Activated CD8-positive, alpha-beta T cell treated with anti-CD3 and anti-CD28 coated beads for 36 hours (primary cell): ENCODE data around the gene COA3. TPM values are rescaled to one million over a fixed set of nuclear protein-coding genes. Genes with fewer than 3 reads are reported as not detected.

Experiments used
- ATAC-seq: fragments of 200-7000 bp; cut with Tn5 transposase; one replicate; pipeline ENCODE4 v1.10.0; 2021; ENCODE audit warnings: mild to moderate bottlenecking, moderate library complexity
- CTCF ChIA-PET: fragments of 350-600 bp; sonication (Branson Sonifier 250); formaldehyde crosslinking; loops from one replicate; lab custom pipeline; 2021; ENCODE audit warnings: antibody characterized with exemption; lab: Charles Lee
- POLR2A ChIA-PET: fragments of 350-600 bp; sonication (Branson Sonifier 250); formaldehyde crosslinking; loops from one replicate; lab custom pipeline; 2021; ENCODE audit warnings: antibody characterized with exemption; lab: Charles Lee
- DNase-seq: peaks from one replicate; pipeline ENCODE4 v3.0.0-alpha.2; 2020
- H3K27ac Mint-ChIP-seq: one replicate; pipeline ENCODE4 v1.8.0; 2021; ENCODE audit warnings: mild to moderate bottlenecking, mixed read lengths
- H3K27me3 Mint-ChIP-seq: one replicate; pipeline ENCODE4 v1.8.0; 2021; ENCODE audit warnings: mixed read lengths
- H3K36me3 Mint-ChIP-seq: one replicate; pipeline ENCODE4 v1.8.0; 2021; ENCODE audit warnings: low read depth, mixed read lengths
- H3K4me1 Mint-ChIP-seq: one replicate; pipeline ENCODE4 v1.8.0; 2021; ENCODE audit warnings: low read depth, mixed read lengths
- H3K4me3 Mint-ChIP-seq: one replicate; pipeline ENCODE4 v1.8.0; 2021; ENCODE audit warnings: mild to moderate bottlenecking, moderate library complexity, mixed read lengths
- H3K9me3 Mint-ChIP-seq: one replicate; pipeline ENCODE4 v1.8.0; 2021; ENCODE audit warnings: mixed read lengths
- CTCF ChIP-seq: fragments of 200-600 bp; IDR thresholded peaks from one replicate; pipeline ENCODE4 v1.8.0; 2022; ENCODE audit warnings: antibody characterized with exemption, mild to moderate bottlenecking
- intact Hi-C: fragments of 100-400 bp; cut with micrococcal nuclease; formaldehyde crosslinking; loops from one replicate; pipeline ENCODE4 v1.10.0; 2022
- microRNA-seq: library from miRNA; unstranded; fragments of <30 nt; microRNA quantifications from one replicate; pipeline ENCODE4 v1.2.0, GENCODE V29; 2022; ENCODE audit warnings: borderline microRNAs expressed, borderline replicate concordance
- total RNA-seq, 2 experiments: library from RNA; stranded (reverse); gene quantifications; one replicate each; pipeline ENCODE4 v1.2.3, GENCODE V29; 2021

COA3 gene
- total RNA-seq, 2 experiments from 2014 or later, result 24.9 to 27.9 TPM

- H3K9me3 Mint-ChIP-seq, result no peaks in the 10 kb centered on the region
- CTCF ChIA-PET, result interaction anchor here (1.3 to 5.4 kb wide), 4 partner anchors 9 to 172 kb away, joined by 5 to 38 read pairs (median 6); no protein-coding TSS in a partner anchor
- H3K4me1 Mint-ChIP-seq, result no peaks in the 10 kb centered on the region
- no peak overlapping the region for H3K27ac Mint-ChIP-seq
- POLR2A ChIA-PET, result no interaction called here
- intact Hi-C loops, result no loop called here
- H3K36me3 Mint-ChIP-seq, result no peaks in the 10 kb centered on the region
- H3K4me3 Mint-ChIP-seq, result no peak overlapping the region
- H3K27me3 Mint-ChIP-seq, result peaks cover 15% of the 10 kb centered on the region
- ATAC-seq, result no peak
- no peak for TF ChIP-seq CTCF
- DNase-seq, result no peak
These were observed 47.7 kb downstream of the COA3 start for GRCh38 chr17:42750739-42751344.

DNA sequence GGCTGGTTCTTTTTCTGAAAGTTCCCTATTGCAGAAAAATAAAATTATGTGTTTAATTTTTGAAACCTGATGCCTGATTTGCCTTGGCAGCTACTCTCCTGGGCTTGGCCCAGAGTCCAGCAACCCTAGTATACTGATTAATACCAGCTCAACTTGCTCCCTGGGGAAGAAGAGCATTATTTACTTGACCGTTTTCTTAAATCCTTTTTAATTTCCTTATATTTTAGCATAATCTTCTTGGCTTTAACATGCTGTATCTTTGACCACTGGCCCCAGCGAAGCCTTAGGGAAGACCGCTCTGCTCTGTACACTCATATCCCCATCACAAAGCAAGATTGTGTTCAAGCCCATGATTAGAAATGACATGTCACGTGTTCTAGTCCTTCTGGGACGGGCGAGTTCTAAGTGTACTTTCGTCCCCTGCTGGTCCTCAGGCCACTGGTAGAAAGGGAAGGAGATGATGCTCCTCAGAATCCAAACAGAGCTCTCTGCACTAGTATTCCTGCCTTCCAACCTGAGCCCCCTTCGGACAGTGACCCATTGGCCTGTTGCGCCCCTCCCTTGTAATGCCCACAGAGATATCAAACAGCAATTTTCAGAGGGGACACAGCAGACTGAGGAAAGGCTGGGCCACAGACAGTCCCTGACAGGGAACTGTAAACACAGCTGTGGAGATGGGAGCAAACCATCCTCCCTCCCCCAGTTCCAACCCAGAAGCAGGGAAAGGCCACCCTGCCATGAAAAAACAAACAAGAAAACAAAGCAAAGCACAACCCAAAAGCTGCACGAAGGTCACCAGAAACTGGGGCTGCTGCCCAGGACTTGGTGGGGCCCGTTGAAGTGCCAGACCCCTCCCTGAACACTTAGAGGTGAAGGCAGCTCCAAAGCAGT, 49.4 kb downstream of the COA3 start:
- ChIA-PET CTCF (interaction anchor here (1.7 to 5.4 kb wide), 2 partner anchors 13 to 14 kb away, joined by 5 to 38 read pairs; no protein-coding TSS in a partner anchor), POLR2A (interaction anchor here (0.7 kb wide), 1 partner anchor 14 kb away, joined by 3 read pairs; no protein-coding TSS in a partner anchor)
- H3K9me3 Mint-ChIP-seq, result no peaks in the 10 kb centered on the region
- ATAC-seq, result no peak
- H3K4me1 Mint-ChIP-seq, result peaks cover 7% of the 10 kb centered on the region
- DNase-seq, result no peak
- intact Hi-C loops, result no loop called here
- H3K36me3 Mint-ChIP-seq, result no peaks in the 10 kb centered on the region
- peaks cover 15% of the 10 kb centered on the region for H3K27me3 Mint-ChIP-seq
- no peak overlapping the region for H3K4me3 Mint-ChIP-seq
- no peak overlapping the region for H3K27ac Mint-ChIP-seq
- no peak for TF ChIP-seq CTCF

DNA sequence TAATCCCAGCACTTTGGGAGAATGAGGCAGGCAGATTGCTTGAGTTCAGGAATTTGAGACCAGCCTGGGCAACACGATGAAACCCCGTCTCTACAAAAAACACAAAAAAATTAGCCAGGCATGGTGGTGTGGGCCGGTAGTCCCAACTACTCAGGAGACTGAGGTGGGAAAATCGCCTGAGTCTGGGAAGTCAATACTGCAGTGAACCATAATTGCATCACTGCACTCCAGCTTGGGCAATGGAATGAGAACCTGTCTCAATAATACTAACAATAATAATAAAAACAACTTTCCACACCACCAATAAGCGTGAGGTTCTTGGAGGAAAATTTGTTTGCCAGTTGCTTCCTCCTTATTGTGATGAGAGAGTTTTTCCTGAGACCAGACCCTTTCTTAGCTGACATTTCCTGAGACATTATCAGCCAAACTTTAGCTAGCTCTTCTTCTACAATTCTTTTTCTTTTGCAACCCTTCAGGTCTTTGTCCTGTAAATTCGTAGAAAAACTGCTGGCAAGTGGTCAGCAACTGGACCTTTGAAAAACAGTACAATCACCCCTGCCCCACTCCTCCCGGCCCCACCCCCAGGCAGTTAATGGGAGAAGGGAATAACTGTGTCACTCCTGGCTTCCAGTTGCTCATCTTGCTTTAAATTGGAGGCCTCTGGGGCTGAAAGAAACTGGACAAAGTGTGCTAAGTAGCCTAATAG, 50.1 kb downstream of the COA3 start:
- peaks cover 11% of the 10 kb centered on the region for H3K27me3 Mint-ChIP-seq
- intact Hi-C loops, result no loop called here
- no peak for TF ChIP-seq CTCF
- no peaks in the 10 kb centered on the region for H3K9me3 Mint-ChIP-seq
- H3K36me3 Mint-ChIP-seq, result no peaks in the 10 kb centered on the region
- H3K4me3 Mint-ChIP-seq, result no peak overlapping the region
- H3K4me1 Mint-ChIP-seq, result peaks cover 13% of the 10 kb centered on the region
- DNase-seq (no peak), ATAC-seq (no peak)
- no peak overlapping the region for H3K27ac Mint-ChIP-seq
- ChIA-PET POLR2A (interaction anchor here (0.6 to 0.7 kb wide), 3 partner anchors 15 to 315 kb away, joined by 3 read pairs; no protein-coding TSS in a partner anchor), CTCF (interaction anchor here (1.4 to 5.4 kb wide), 2 partner anchors 15 to 170 kb away, joined by 4 to 38 read pairs; no protein-coding TSS in a partner anchor)

Small RNA genes within 50 kb of the gene (microRNA-seq; reads per million reads assigned to microRNA genes)
- 0.91 reads per million for gene MIR6781

Other genes starting within 250 kb of the COA3 start
- under 1 TPM; 0.43 to 0.49 TPM for gene HSD17B1, start 245.8 kb downstream of the COA3 start, total RNA-seq
- 10 to 100 TPM; 59.5 to 60.9 TPM for gene COASY, start 236.6 kb downstream of the COA3 start, total RNA-seq
- gene MLX, start 231.6 kb downstream of the COA3 start, total RNA-seq, result 10 to 100 TPM; 42.7 to 45.9 TPM
- 10 to 100 TPM; 18.1 to 21.4 TPM for gene PSMC3IP, start 221.0 kb downstream of the COA3 start, total RNA-seq
- gene RETREG3, start 189.3 kb downstream of the COA3 start, total RNA-seq, result 10 to 100 TPM; 25.0 to 28.2 TPM
- gene TUBG1, start 189.0 kb downstream of the COA3 start, total RNA-seq, result 10 to 100 TPM; 79.5 to 82.4 TPM
- gene TUBG2, start 139.4 kb downstream of the COA3 start, total RNA-seq, result 1 to 10 TPM; 7.5 TPM
- gene PLEKHH3, start 121.7 kb downstream of the COA3 start, total RNA-seq, result under 1 TPM; 0.29 to 0.65 TPM
- not detected for gene CCR10, start 116.9 kb downstream of the COA3 start, total RNA-seq
- under 1 TPM; 0.13 to 0.25 TPM for gene CNTNAP1, start 116.2 kb downstream of the COA3 start, total RNA-seq
- gene EZH1, start 53.7 kb downstream of the COA3 start, total RNA-seq, result 10 to 100 TPM; 23.1 to 25.5 TPM
- not detected for gene RAMP2, start 37.5 kb downstream of the COA3 start, total RNA-seq
- gene VPS25, start 25.3 kb downstream of the COA3 start, total RNA-seq, result 10 to 100 TPM; 63.4 to 67.2 TPM
- gene WNK4, start 18.1 kb downstream of the COA3 start, total RNA-seq, result under 1 TPM; 0.65 to 0.72 TPM
- gene CNTD1, start 157 bp upstream of the COA3 start, total RNA-seq, result under 1 TPM in 1 of 2 experiments, not detected in 1; 0.23 TPM
- gene BECN1, start 25.6 kb upstream of the COA3 start, total RNA-seq, result 10 to 100 TPM; 72.0 to 74.1 TPM
- gene PSME3, start 34.7 kb upstream of the COA3 start, total RNA-seq, result 100 to 1,000 TPM; 124 to 132 TPM
- gene AOC2, start 45.9 kb upstream of the COA3 start, total RNA-seq, result 1 to 10 TPM; 3.0 to 3.3 TPM
- gene AOC3, start 52.5 kb upstream of the COA3 start, total RNA-seq, result 1 to 10 TPM; 2.0 to 2.9 TPM
- not detected for gene G6PC1, start 102.1 kb upstream of the COA3 start, total RNA-seq
- gene AARSD1, start 165.8 kb upstream of the COA3 start, total RNA-seq, result 10 to 100 TPM; 54.3 to 57.5 TPM
- gene PTGES3L, start 181.4 kb upstream of the COA3 start, total RNA-seq, result 1 to 10 TPM; 2.2 to 2.8 TPM
- 10 to 100 TPM; 16.1 to 17.0 TPM for gene RUNDC1, start 181.9 kb upstream of the COA3 start, total RNA-seq
- 1,000 to 10,000 TPM; 1,640 to 1,647 TPM for gene RPL27, start 199.7 kb upstream of the COA3 start, total RNA-seq
- gene IFI35, start 208.1 kb upstream of the COA3 start, total RNA-seq, result 10 to 100 TPM; 33.4 to 35.8 TPM
- gene VAT1, start 223.7 kb upstream of the COA3 start, total RNA-seq, result 10 to 100 TPM; 35.9 to 39.4 TPM
- gene RND2, start 226.5 kb upstream of the COA3 start, total RNA-seq, result not detected